Transverse colon (tissue), 4 donors: ENCODE data around the gene TPRA1. TPM values are rescaled to one million over a fixed set of nuclear protein-coding genes. Genes with fewer than 3 reads are reported as not detected.

Experiments
- DNase-seq: peaks from one replicate; pipeline ENCODE4 v3.0.0-alpha.2; 2019
- H3K27ac ChIP-seq, 4 donors: fragments of 200-600 bp; sonication (generic); 2 replicates each; pipeline ENCODE4 v1.5.1; 2016 to 2018; ENCODE audit warnings: inconsistent platforms in 4 of 4
- H3K27me3 ChIP-seq: fragments of 200-600 bp; sonication (generic); 2 replicates; pipeline ENCODE4 v1.5.1; 2017; ENCODE audit warnings: inconsistent platforms
- H3K36me3 ChIP-seq, 4 donors: fragments of 200-600 bp; sonication (generic); 2 replicates each; pipeline ENCODE4 v1.5.1; 2017 to 2019; ENCODE audit warnings: inconsistent platforms in 4 of 4
- H3K4me1 ChIP-seq, 4 donors: fragments of 200-600 bp; sonication (generic); 2 replicates each; pipeline ENCODE4 v1.5.1; 2017 to 2020; ENCODE audit warnings: inconsistent platforms in 4 of 4
- H3K4me3 ChIP-seq, 4 donors: fragments of 200-600 bp; sonication (generic); 1 replicate in 1 of 4; 2 replicates in 3 of 4; pipeline versions ENCODE4 v1.5.1 to v1.6.1; 2017 to 2019; ENCODE audit warnings: inconsistent platforms in 4 of 4
- H3K9me3 ChIP-seq, 2 donors: fragments of 200-600 bp; sonication (generic); 2 replicates each; pipeline ENCODE4 v1.5.1; 2017 to 2019; ENCODE audit warnings: inconsistent platforms in 2 of 2
- CTCF ChIP-seq, 5 experiments: fragments of 200-600 bp in 3 of 5; fragments of 450-650 bp in 2 of 5; sonication (generic) in 3 of 5; IDR thresholded peaks; 1 replicate in 2 of 5; 2 replicates in 3 of 5; pipeline ENCODE4 v1.5.1; 2016 to 2017; ENCODE audit warnings: antibody characterized with exemption in 5 of 5, inconsistent platforms in 3 of 5, mild to moderate bottlenecking in 2 of 5, moderate library complexity in 1 of 5
- EP300 ChIP-seq: sonication (generic); formaldehyde crosslinking; IDR thresholded peaks from one replicate; pipeline ENCODE4 v1.6.1; 2017; ENCODE audit warnings: antibody characterized with exemption, low read depth
- POLR2A ChIP-seq: fragments of 450-650 bp; IDR thresholded peaks from one replicate; pipeline ENCODE4 v1.6.1; 2016; ENCODE audit warnings: antibody characterized with exemption, mild to moderate bottlenecking, moderate library complexity
- POLR2AphosphoS5 ChIP-seq, 3 donors: sonication (generic); formaldehyde crosslinking; IDR thresholded peaks; one replicate each; pipeline ENCODE4 v1.6.1; 2016; ENCODE audit warnings: antibody characterized with exemption in 3 of 3
- WGBS, 2 donors: methylation state at CpG; one replicate each; pipeline ENCODE4 v1.1.5; 2018; ENCODE audit warnings: low coverage in 1 of 2; 5-methylcytosine and 5-hydroxymethylcytosine counted together
- in situ Hi-C, 4 donors: fragments of 200-750 bp; cut with MboI; loops; one replicate each; pipeline versions ENCODE4 v1.15.0 to v1.15.1; 2017; ENCODE audit warnings: low sequenced_read_pairs in 3 of 4, low pct_ligation_motif_present in 1 of 4, low pct_unique_long_range_greater_than_20kb in 1 of 4
- intact Hi-C: fragments of 100-400 bp; cut with DNase I; formaldehyde crosslinking; loops from one replicate; pipeline ENCODE4 v1.15.1; 2023; ENCODE audit warnings: low total_unique reads
- total RNA-seq, 4 donors: library from RNA; depleted of rRNA; stranded (reverse); fragments of >200 nt; gene quantifications; one replicate each; pipeline ENCODE4 v1.1.0, GENCODE V29; 2016

TPRA1 gene
- total RNA-seq, 4 donors from 2014 or later, result 16.1 to 29.8 (median 21.1) TPM

GRCh38 chr3:127551178-127551577 lies 39.4 kb downstream of the TPRA1 start:
- Histone ChIP-seq H3K27ac (no peak overlapping the region), H3K36me3 (no peaks in the 10 kb centered on the region), H3K4me3 (no peak overlapping the region), H3K4me1 (peaks cover 0 to 20% (median 3%) of the 10 kb centered on the region in 4 donors), H3K9me3 (no peaks in the 10 kb centered on the region), H3K27me3 (no peaks in the 10 kb centered on the region)
- no peak for TF ChIP-seq POLR2AphosphoS5 (IDR thresholded peaks at IDR 0.05)
- no peak for TF ChIP-seq CTCF (IDR thresholded peaks at IDR 0.05)
- no peak for TF ChIP-seq EP300
- TF ChIP-seq POLR2A, result no peak
- intact Hi-C loops (no loop called here), in situ Hi-C loops (no loop called here)
- 89 to 100% methylated on average over 1 to 6 of the region's 7 CpGs for WGBS, 2 donors
- no peak for DNase-seq

- no peak for DNase-seq
- in situ Hi-C loops (no loop called here), intact Hi-C loops (no loop called here)
- peaks cover 0 to 20% (median 3%) of the 10 kb centered on the region in 4 donors for H3K4me1 ChIP-seq
- no peak overlapping the region for H3K4me3 ChIP-seq
- no peak for TF ChIP-seq CTCF (IDR thresholded peaks at IDR 0.05)
- no peaks in the 10 kb centered on the region for H3K27me3 ChIP-seq
- no peak overlapping the region for H3K27ac ChIP-seq
- H3K36me3 ChIP-seq, result no peaks in the 10 kb centered on the region
- WGBS, 2 donors, result 87% methylated on average over 5 to 9 of the region's 9 CpGs
- no peaks in the 10 kb centered on the region for H3K9me3 ChIP-seq
These were observed 39.9 kb downstream of the TPRA1 start for GRCh38 chr3:127550468-127551157.

GRCh38 chr3:127549826-127550467 lies 40.6 kb downstream of the TPRA1 start:
- Histone ChIP-seq H3K4me3 (no peak overlapping the region), H3K27me3 (no peaks in the 10 kb centered on the region), H3K9me3 (no peaks in the 10 kb centered on the region), H3K36me3 (no peaks in the 10 kb centered on the region), H3K27ac (no peak overlapping the region), H3K4me1 (peaks cover 0 to 20% (median 3%) of the 10 kb centered on the region in 4 donors)
- DNase-seq, result no peak
- TF ChIP-seq POLR2AphosphoS5 (IDR thresholded peaks at IDR 0.05), result no peak
- no peak for TF ChIP-seq CTCF (IDR thresholded peaks at IDR 0.05)
- TF ChIP-seq POLR2A, result no peak
- TF ChIP-seq EP300, result no peak
- 73 to 80% methylated on average over 5 to 9 of the region's 9 CpGs for WGBS, 2 donors
- intact Hi-C loops, result loop anchor here (5.0 kb wide), 1 partner anchor 798 kb away; no protein-coding TSS in a partner anchor
- in situ Hi-C loops, result loop anchor here in 2 of 4 donors (10.0 to 25.0 kb wide), 2 partner anchors 863 to 865 kb away; no protein-coding TSS in a partner anchor

GRCh38 chr3:127547761-127548605 lies 42.5 kb downstream of the TPRA1 start:
- in situ Hi-C loops, result loop anchor here in 2 of 4 donors (10.0 to 25.0 kb wide), 2 partner anchors 861 to 863 kb away; no protein-coding TSS in a partner anchor

More at GRCh38 chr3:127547761-127548605, 42.5 kb downstream of the TPRA1 start:
- intact Hi-C loops, result loop anchor here (2.0 to 5.0 kb wide), 2 partner anchors 796 to 869 kb away; no protein-coding TSS in a partner anchor
- peaks cover 0 to 18% (median 11%) of the 10 kb centered on the region in 4 donors for H3K4me1 ChIP-seq
- DNase-seq, result peak; percentile 82
- H3K9me3 ChIP-seq, result no peaks in the 10 kb centered on the region
- TF ChIP-seq CTCF (IDR thresholded peaks at IDR 0.05), result peak; percentile 64 to 90 (median 86)
- TF ChIP-seq POLR2A, result no peak
- whole genome bisulfite sequencing, 2 donors, result 10 to 17% methylated on average over 3 to 21 of the region's 42 CpGs
- H3K27me3 ChIP-seq, result no peaks in the 10 kb centered on the region
- peak overlapping the region; percentile 43 to 67 (median 54) for H3K4me3 ChIP-seq
- peak overlapping the region; percentile 60 to 71 (median 66) for H3K27ac ChIP-seq
- H3K36me3 ChIP-seq, result no peaks in the 10 kb centered on the region
